ENCODE measurements around the gene PIK3CA. TPM values are rescaled to one million over a fixed set of nuclear protein-coding genes. Genes with fewer than 3 reads are reported as not detected.
"Not testable (repeated sequence)": the region's sequence is repeated elsewhere in the genome, so short reads cannot be mapped to it uniquely, and the experiment has no call there.

The PIK3CA gene
- total RNA-seq, 1 donor from 2014 or later: 20.1 TPM

DNA sequence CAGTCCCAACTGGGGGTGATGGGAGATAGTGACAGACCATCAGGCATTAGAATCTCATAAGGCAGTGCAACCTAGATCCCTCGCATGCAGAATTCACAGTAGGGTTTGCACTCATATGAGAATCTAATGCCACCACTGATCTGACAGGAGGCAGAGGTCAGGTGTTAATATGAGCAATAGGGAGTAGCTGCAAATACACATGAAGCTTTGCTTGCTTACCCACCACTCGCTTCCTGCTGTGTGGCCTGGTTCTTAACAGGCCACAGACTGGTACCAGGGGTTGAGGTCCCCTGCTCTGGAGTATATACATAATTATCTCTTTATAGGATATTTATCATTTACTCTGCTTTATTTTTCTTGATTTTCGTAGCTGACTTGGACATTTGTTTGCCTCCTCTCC lies 40.5 kb upstream of the PIK3CA start:
- no peak for DNase-seq (ENCODE audit: extremely low spot score in 2 of 2)
- intact Hi-C loops (cut with DNase I): loop anchor here (10.0 kb wide), 1 partner anchor 217 kb away; the partner anchor contains the start of gene ZNF639
- Histone ChIP-seq H3K9me3 (no peaks in the 10 kb centered on the region), H3K27me3 (no peaks in the 10 kb centered on the region), H3K36me3 (no peaks in the 10 kb centered on the region), H3K27ac (no peak overlapping the region), H3K4me3 (no peak overlapping the region), H3K4me1 (no peaks in the 10 kb centered on the region)
- no peak for TF ChIP-seq POLR2A (IDR thresholded peaks at IDR 0.05)

DNA sequence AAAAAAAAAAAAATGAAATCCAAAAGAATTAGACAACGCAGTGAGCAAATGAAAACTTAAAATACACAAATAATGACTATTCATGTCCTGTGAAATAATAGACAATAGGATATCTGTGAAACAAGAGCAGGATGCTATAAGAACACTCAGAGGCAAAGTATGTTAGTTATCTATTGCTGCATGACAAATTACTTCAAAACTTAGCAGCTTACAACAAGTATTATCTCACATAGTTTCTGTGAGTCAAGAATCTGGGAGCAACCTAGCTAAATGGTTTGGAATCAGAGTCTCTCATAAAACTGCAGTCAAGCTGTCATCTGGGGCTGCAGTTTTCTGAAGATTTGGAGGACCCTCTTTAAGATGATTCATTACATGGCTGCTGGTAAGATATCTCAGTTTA lies 40.1 kb upstream of the PIK3CA start:
- DNase-seq (ENCODE audit: extremely low spot score in 2 of 2): no peak
- TF ChIP-seq POLR2AphosphoS5 (IDR thresholded peaks at IDR 0.05; ENCODE audit: insufficient read depth in 1 of 2, low read depth in 1 of 2): no peak
- TF ChIP-seq, protein P1, sequence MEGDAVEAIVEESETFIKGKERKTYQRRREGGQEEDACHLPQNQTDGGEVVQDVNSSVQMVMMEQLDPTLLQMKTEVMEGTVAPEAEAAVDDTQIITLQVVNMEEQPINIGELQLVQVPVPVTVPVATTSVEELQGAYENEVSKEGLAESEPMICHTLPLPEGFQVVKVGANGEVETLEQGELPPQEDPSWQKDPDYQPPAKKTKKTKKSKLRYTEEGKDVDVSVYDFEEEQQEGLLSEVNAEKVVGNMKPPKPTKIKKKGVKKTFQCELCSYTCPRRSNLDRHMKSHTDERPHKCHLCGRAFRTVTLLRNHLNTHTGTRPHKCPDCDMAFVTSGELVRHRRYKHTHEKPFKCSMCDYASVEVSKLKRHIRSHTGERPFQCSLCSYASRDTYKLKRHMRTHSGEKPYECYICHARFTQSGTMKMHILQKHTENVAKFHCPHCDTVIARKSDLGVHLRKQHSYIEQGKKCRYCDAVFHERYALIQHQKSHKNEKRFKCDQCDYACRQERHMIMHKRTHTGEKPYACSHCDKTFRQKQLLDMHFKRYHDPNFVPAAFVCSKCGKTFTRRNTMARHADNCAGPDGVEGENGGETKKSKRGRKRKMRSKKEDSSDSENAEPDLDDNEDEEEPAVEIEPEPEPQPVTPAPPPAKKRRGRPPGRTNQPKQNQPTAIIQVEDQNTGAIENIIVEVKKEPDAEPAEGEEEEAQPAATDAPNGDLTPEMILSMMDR (IDR thresholded peaks at IDR 0.05): no peak
- no peak for TF ChIP-seq POLR2A (IDR thresholded peaks at IDR 0.05)
- Histone ChIP-seq H3K27me3 (no peaks in the 10 kb centered on the region), H3K27ac (no peak overlapping the region), H3K4me3 (no peak overlapping the region), H3K9me3 (no peaks in the 10 kb centered on the region), H3K36me3 (no peaks in the 10 kb centered on the region), H3K4me1 (no peaks in the 10 kb centered on the region)
- intact Hi-C loops (cut with DNase I): loop anchor here (10.0 kb wide), 1 partner anchor 217 kb away; the partner anchor contains the start of gene ZNF639

DNA sequence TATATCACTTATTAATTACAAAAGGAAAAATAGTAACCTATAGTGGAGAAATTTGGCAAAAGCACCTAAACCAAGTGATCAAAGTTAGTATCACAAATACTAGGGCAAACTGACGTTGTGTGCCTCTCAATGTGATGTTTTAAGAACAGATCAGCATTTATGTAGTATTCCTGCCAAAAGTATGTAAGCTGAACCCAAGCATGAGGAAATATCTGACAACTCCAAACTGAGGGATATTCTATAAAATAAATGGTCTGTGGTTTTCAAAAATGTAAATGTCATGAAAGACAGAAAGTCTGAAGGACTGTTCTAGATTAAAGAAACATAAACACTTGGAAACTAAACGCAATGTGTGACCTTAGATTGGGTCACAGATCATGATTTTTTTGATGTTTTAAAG lies 34.3 kb upstream of the PIK3CA start:
- Histone ChIP-seq H3K9me3 (no peaks in the 10 kb centered on the region), H3K27me3 (no peaks in the 10 kb centered on the region), H3K4me3 (no peak overlapping the region), H3K36me3 (no peaks in the 10 kb centered on the region), H3K27ac (no peak overlapping the region), H3K4me1 (no peaks in the 10 kb centered on the region)
- TF ChIP-seq POLR2A (IDR thresholded peaks at IDR 0.05): no peak
- TF ChIP-seq, protein P1 (IDR thresholded peaks at IDR 0.05): no peak
- no peak for TF ChIP-seq POLR2AphosphoS5 (IDR thresholded peaks at IDR 0.05; ENCODE audit: insufficient read depth in 1 of 2, low read depth in 1 of 2)
- intact Hi-C loops (cut with DNase I): no loop called here
- DNase-seq (ENCODE audit: extremely low spot score in 2 of 2): no peak

DNA sequence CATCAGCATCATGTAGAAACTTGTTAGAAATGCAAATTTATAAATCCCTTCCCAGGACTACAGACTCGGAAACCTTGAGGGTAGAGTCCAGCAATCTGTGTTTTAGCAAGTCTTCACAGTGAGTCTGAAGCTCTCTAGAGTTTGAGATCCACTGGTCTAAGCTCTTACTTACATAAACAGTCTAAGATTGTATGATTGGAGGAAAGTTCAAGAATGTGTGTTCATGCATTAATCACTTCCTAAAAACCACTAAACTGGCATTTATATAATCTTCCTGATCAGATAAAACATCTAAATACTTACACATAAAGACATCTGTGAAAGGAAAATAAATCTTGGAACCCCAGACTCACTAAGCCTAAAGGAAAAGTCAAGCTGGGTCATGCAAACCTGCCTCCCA lies 32.7 kb upstream of the PIK3CA start:
- H3K27me3 ChIP-seq; H3K27ac ChIP-seq; intact Hi-C loops (cut with DNase I); DNase-seq (ENCODE audit: extremely low spot score in 2 of 2); H3K36me3 ChIP-seq; H3K4me3 ChIP-seq; H3K9me3 ChIP-seq; H3K4me1 ChIP-seq: not testable (repeated sequence)

DNA sequence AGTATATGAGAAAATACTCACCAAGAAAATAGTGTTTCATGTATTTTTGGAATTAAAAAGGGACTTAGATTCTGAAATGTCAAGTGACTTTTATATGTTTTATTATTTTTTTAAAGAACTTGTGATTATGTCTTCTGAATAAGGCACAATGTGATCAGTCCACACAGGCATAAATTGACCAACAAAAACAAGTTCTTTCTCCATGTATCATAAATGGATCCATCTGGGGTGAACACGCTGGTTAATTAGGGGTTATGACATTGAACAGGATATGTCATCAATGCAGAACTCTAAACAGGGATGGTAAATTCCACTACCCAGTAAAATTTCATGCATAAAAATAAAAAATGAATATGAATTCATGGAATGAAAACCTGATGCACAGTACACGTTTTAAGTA lies 31.3 kb upstream of the PIK3CA start:
- intact Hi-C loops (cut with DNase I): no loop called here
- H3K27ac ChIP-seq: no peak overlapping the region
- H3K4me1 ChIP-seq: no peaks in the 10 kb centered on the region
- TF ChIP-seq, protein P1 (IDR thresholded peaks at IDR 0.05): no peak
- TF ChIP-seq POLR2AphosphoS5 (IDR thresholded peaks at IDR 0.05; ENCODE audit: insufficient read depth in 1 of 2, low read depth in 1 of 2) (no peak), POLR2A (IDR thresholded peaks at IDR 0.05) (no peak)
- H3K4me3 ChIP-seq: no peak overlapping the region
- DNase-seq (ENCODE audit: extremely low spot score in 2 of 2): no peak
- no peaks in the 10 kb centered on the region for H3K27me3 ChIP-seq
- no peaks in the 10 kb centered on the region for H3K9me3 ChIP-seq
- no peaks in the 10 kb centered on the region for H3K36me3 ChIP-seq

DNA sequence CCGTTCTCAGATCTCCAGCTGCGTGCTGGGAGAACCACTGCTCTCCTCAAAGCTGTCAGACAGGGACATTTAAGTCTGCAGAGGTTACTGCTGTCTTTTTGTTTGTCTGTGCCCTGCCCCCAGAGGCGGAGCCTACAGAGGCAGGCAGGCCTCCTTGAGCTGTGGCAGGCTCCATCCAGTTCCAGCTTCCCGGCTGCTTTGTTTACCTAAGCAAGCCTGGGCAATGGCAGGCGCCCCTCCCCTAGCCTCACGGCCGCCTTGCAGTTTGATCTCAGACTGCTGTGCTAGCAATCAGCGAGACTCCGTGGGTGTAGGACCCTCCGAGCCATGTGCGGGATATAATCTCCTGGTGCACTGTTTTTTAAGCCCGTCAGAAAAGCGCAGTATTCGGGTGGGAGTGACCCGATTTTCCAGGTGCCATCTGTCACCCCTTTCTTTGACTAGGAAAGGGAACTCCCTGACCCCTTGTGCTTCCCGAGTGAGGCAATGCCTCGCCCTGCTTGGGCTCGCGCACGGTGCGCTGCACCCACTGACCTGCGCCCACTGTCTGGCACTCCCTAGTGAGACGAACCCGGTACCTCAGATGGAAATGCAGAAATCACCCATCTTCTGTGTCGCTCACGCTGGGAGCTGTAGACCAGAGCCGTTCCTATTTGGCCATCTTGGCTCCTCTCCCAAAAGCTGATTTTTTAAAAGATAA lies 15.8 kb upstream of the PIK3CA start:
- H3K27ac ChIP-seq; H3K36me3 ChIP-seq; intact Hi-C loops (cut with DNase I); H3K4me1 ChIP-seq; DNase-seq (ENCODE audit: extremely low spot score in 2 of 2); H3K4me3 ChIP-seq; H3K9me3 ChIP-seq; H3K27me3 ChIP-seq: not testable (repeated sequence)

Data from vagina (tissue), 2 donors.